Mesendoderm (in vitro differentiated cells): ENCODE data around the gene ZNF564.
"Not testable (repeated sequence)": the region's sequence is repeated elsewhere in the genome, so short reads cannot be mapped to it uniquely, and the experiment has no call there.

ENCODE experiments used
- DNase-seq: peaks from one replicate; pipeline ENCODE4 v3.0.0; 2013
- H2AK5ac ChIP-seq: 2 replicates; pipeline ENCODE4 v1.6.1; 2013; ENCODE audit warnings: low read length, inconsistent platforms
- H2BK120ac ChIP-seq: 2 replicates; pipeline ENCODE4 v1.6.1; 2013; ENCODE audit warnings: low read depth, mild to moderate bottlenecking, low read length, moderate library complexity, mixed read lengths
- H2BK15ac ChIP-seq: replicated peaks from 2 replicates; pipeline ENCODE4 v1.6.1; 2013; ENCODE audit warnings: low read depth, mild to moderate bottlenecking, moderate library complexity
- H2BK5ac ChIP-seq: 2 replicates; pipeline ENCODE4 v1.6.1; 2013; ENCODE audit warnings: low read length, inconsistent platforms
- H3K18ac ChIP-seq: 2 replicates; pipeline ENCODE4 v1.6.1; 2013; ENCODE audit warnings: mild to moderate bottlenecking, low read length, mixed read lengths
- H3K23ac ChIP-seq: one replicate; pipeline ENCODE4 v1.6.1; 2013; ENCODE audit warnings: low read length
- H3K27ac ChIP-seq: 2 replicates; pipeline ENCODE4 v1.5.1; 2013; ENCODE audit warnings: low read depth, mild to moderate bottlenecking, inconsistent platforms, low read length, moderate library complexity
- H3K27me3 ChIP-seq: 2 replicates; pipeline ENCODE4 v1.6.1; 2013; ENCODE audit warnings: low read length, control low read depth, mild to moderate bottlenecking, inconsistent platforms; ENCODE audit not compliant: insufficient read depth, poor library complexity
- H3K36me3 ChIP-seq: 2 replicates; pipeline ENCODE4 v1.6.1; 2013; ENCODE audit warnings: low read length, inconsistent platforms; ENCODE audit not compliant: control insufficient read depth, insufficient read depth
- H3K4ac ChIP-seq: one replicate; pipeline ENCODE4 v1.6.1; 2013; ENCODE audit warnings: low read depth, mild to moderate bottlenecking, low read length, moderate library complexity
- H3K4me1 ChIP-seq: 2 replicates; pipeline ENCODE4 v1.6.1; 2013; ENCODE audit warnings: low read depth, low read length, inconsistent platforms; ENCODE audit not compliant: control insufficient read depth
- H3K4me2 ChIP-seq: 2 replicates; pipeline ENCODE4 v1.6.1; 2013; ENCODE audit warnings: low read length
- H3K4me3 ChIP-seq: 2 replicates; pipeline ENCODE4 v1.5.1; 2013; ENCODE audit warnings: mild to moderate bottlenecking, low read length
- H3K56ac ChIP-seq: one replicate; pipeline ENCODE4 v1.6.1; 2013; ENCODE audit warnings: low read length
- H3K79me1 ChIP-seq: 2 replicates; pipeline ENCODE4 v1.6.1; 2013; ENCODE audit warnings: low read length, inconsistent platforms
- H3K79me2 ChIP-seq: 2 replicates; pipeline ENCODE4 v1.6.1; 2013; ENCODE audit warnings: mild to moderate bottlenecking, low read length; ENCODE audit not compliant: control insufficient read depth, insufficient read depth
- H3K9ac ChIP-seq: 2 replicates; pipeline ENCODE4 v1.6.1; 2013; ENCODE audit warnings: low read length, inconsistent platforms
- H4K5ac ChIP-seq: one replicate; pipeline ENCODE4 v1.6.1; 2013; ENCODE audit warnings: low read length
- H4K8ac ChIP-seq: one replicate; pipeline ENCODE4 v1.6.1; 2013; ENCODE audit warnings: low read depth, mild to moderate bottlenecking, control low read depth, low read length, moderate library complexity
- WGBS: extraction: QIAGEN DNeasy Blood & Tissue Kit; methylation state at CpG from one replicate; pipeline ENCODE4 v1.1.7; 2013; ENCODE audit warnings: low lambda C conversion rate, missing lambda C conversion rate; ENCODE audit not compliant: insufficient coverage; ENCODE audit errors: extremely low coverage; 5-methylcytosine and 5-hydroxymethylcytosine counted together

Gene ZNF564

DNA sequence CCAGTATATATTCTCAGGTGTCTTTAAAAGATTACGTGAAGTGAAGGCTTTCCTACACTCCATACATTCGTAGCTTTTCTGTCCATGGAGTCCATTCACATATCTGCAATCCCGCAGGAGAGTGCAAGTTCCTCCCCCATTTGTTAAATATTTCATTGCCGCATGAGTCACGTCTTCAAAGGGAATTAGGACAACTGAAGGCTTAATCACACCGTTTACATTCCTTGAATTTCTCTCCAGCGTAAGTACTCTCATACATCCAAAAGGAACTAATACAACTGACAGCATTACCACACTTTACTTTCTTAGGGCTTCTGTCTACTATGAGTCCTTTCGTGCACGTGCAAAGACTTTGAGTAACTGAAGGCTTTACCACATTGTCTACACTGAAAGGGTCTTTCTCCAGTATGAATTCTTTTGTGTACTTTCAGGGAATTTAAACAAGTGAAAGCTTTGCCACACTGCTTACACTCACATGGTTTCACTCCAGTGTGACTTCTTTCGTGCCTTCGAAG is 29.0 kb upstream of the ZNF564 start:
- no peak overlapping the region for H3K23ac ChIP-seq
- no peak overlapping the region for H4K8ac ChIP-seq
- H2BK120ac ChIP-seq: no peak overlapping the region
- H3K18ac ChIP-seq: no peak overlapping the region
- H3K79me2 ChIP-seq: no peaks in the 10 kb centered on the region
- DNase-seq: no peak
- no peak overlapping the region for H3K4me2 ChIP-seq
- H2BK5ac ChIP-seq: no peak overlapping the region
- no peak overlapping the region for H3K56ac ChIP-seq
- H3K9ac ChIP-seq: no peak overlapping the region
- peaks cover 5% of the 10 kb centered on the region for H3K36me3 ChIP-seq
- no peak overlapping the region for H3K4ac ChIP-seq
- WGBS: no CpG with 5 or more reads among the region's 11 CpGs
- H2AK5ac ChIP-seq: no peak overlapping the region
- no peaks in the 10 kb centered on the region for H3K27me3 ChIP-seq
- peak overlapping the region; percentile 29 for H3K4me3 ChIP-seq
- H3K27ac ChIP-seq: no peak overlapping the region
- H3K4me1 ChIP-seq: no peaks in the 10 kb centered on the region
- no peak overlapping the region for H2BK15ac ChIP-seq
- H4K5ac ChIP-seq: no peak overlapping the region
- no peaks in the 10 kb centered on the region for H3K79me1 ChIP-seq

- Histone ChIP-seq H3K23ac (no peak overlapping the region), H3K4me2 (no peak overlapping the region), H2BK5ac (no peak overlapping the region), H2AK5ac (no peak overlapping the region), H4K8ac (no peak overlapping the region), H3K56ac (no peak overlapping the region), H3K79me1 (no peaks in the 10 kb centered on the region), H3K4me1 (no peaks in the 10 kb centered on the region), H3K4me3 (no peak overlapping the region), H3K18ac (no peak overlapping the region), H3K36me3 (peaks cover 5% of the 10 kb centered on the region), H3K79me2 (no peaks in the 10 kb centered on the region), H4K5ac (no peak overlapping the region), H3K4ac (no peak overlapping the region), H3K27ac (no peak overlapping the region), H3K9ac (no peak overlapping the region), H3K27me3 (no peaks in the 10 kb centered on the region), H2BK120ac (no peak overlapping the region), H2BK15ac (no peak overlapping the region)
- DNase-seq: no peak
- WGBS: no CpG with 5 or more reads among the region's 10 CpGs
Measured at GRCh38 chr19:12578641-12579040, 27.4 kb upstream of the ZNF564 start.

- H4K8ac ChIP-seq: no peak overlapping the region
- H3K36me3 ChIP-seq: no peaks in the 10 kb centered on the region
- no peaks in the 10 kb centered on the region for H3K79me1 ChIP-seq
- no CpG with 5 or more reads among the region's 7 CpGs for WGBS
- no peak overlapping the region for H3K18ac ChIP-seq
- H3K4me3 ChIP-seq: no peak overlapping the region
- H3K4me2 ChIP-seq: no peak overlapping the region
- no peaks in the 10 kb centered on the region for H3K79me2 ChIP-seq
- H3K23ac ChIP-seq: no peak overlapping the region
- H3K4me1 ChIP-seq: no peaks in the 10 kb centered on the region
- no peak overlapping the region for H2BK15ac ChIP-seq
- no peak overlapping the region for H3K4ac ChIP-seq
- H4K5ac ChIP-seq: no peak overlapping the region
- no peak overlapping the region for H3K56ac ChIP-seq
- H2BK5ac ChIP-seq: no peak overlapping the region
- H3K27me3 ChIP-seq: no peaks in the 10 kb centered on the region
- no peak overlapping the region for H2AK5ac ChIP-seq
- no peak for DNase-seq
- H3K27ac ChIP-seq: no peak overlapping the region
- no peak overlapping the region for H3K9ac ChIP-seq
- H2BK120ac ChIP-seq: no peak overlapping the region
Measured at GRCh38 chr19:12574036-12574435, 22.8 kb upstream of the ZNF564 start.

- no peaks in the 10 kb centered on the region for H3K4me1 ChIP-seq
- H3K56ac ChIP-seq: no peak overlapping the region
- no peak overlapping the region for H3K9ac ChIP-seq
- no peak for DNase-seq
- no peak overlapping the region for H3K27ac ChIP-seq
- H2BK15ac ChIP-seq: no peak overlapping the region
- no peaks in the 10 kb centered on the region for H3K36me3 ChIP-seq
- H3K4me3 ChIP-seq: no peak overlapping the region
- H3K4me2 ChIP-seq: no peak overlapping the region
- H4K5ac ChIP-seq: no peak overlapping the region
- no peaks in the 10 kb centered on the region for H3K79me2 ChIP-seq
- no peak overlapping the region for H2BK5ac ChIP-seq
- no peaks in the 10 kb centered on the region for H3K27me3 ChIP-seq
- no peak overlapping the region for H2BK120ac ChIP-seq
- H2AK5ac ChIP-seq: no peak overlapping the region
- WGBS: no CpG with 5 or more reads among the region's 4 CpGs
- no peak overlapping the region for H3K18ac ChIP-seq
- no peak overlapping the region for H3K23ac ChIP-seq
- no peak overlapping the region for H3K4ac ChIP-seq
- H4K8ac ChIP-seq: no peak overlapping the region
- no peaks in the 10 kb centered on the region for H3K79me1 ChIP-seq
Measured at GRCh38 chr19:12567951-12568350, 16.7 kb upstream of the ZNF564 start.

DNA sequence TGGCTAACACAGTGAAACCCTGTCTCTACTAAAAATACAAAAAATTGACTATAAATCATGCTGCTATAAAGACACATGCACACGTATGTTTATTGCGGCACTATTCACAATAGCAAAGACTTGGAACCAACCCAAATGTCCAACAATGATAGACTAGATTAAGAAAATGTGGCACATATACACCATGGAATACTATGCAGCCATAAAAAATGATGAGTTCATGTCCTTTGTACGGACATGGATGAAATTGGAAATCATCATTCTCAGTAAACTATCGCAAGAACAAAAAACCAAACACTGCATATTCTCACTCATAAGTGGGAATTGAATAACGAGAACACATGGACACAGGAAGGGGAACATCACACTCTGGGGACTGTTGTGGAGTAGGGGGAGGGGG is 15.1 kb upstream of the ZNF564 start:
- not testable (repeated sequence) for H2BK120ac ChIP-seq, H3K79me1 ChIP-seq, H3K23ac ChIP-seq, H3K27ac ChIP-seq, H2BK5ac ChIP-seq, H4K8ac ChIP-seq, H3K4ac ChIP-seq, H3K4me2 ChIP-seq, H3K4me1 ChIP-seq, H2AK5ac ChIP-seq, H3K56ac ChIP-seq, H3K18ac ChIP-seq, H3K4me3 ChIP-seq, H3K27me3 ChIP-seq, H2BK15ac ChIP-seq, DNase-seq, H4K5ac ChIP-seq, H3K79me2 ChIP-seq, H3K9ac ChIP-seq, H3K36me3 ChIP-seq
- WGBS: no CpG with 5 or more reads among the region's 5 CpGs

GRCh38 chr19:12564016-12564664 is 12.9 kb upstream of the ZNF564 start:
- Histone ChIP-seq H3K27ac (no peak overlapping the region), H3K36me3 (no peaks in the 10 kb centered on the region), H3K4me1 (no peaks in the 10 kb centered on the region), H3K4me3 (no peak overlapping the region), H3K18ac (no peak overlapping the region), H3K9ac (no peak overlapping the region), H3K23ac (no peak overlapping the region), H3K27me3 (no peaks in the 10 kb centered on the region), H3K79me2 (no peaks in the 10 kb centered on the region), H2AK5ac (no peak overlapping the region), H3K4ac (no peak overlapping the region), H3K79me1 (no peaks in the 10 kb centered on the region), H2BK5ac (no peak overlapping the region), H3K56ac (no peak overlapping the region), H4K8ac (no peak overlapping the region), H2BK15ac (no peak overlapping the region), H2BK120ac (no peak overlapping the region), H3K4me2 (no peak overlapping the region), H4K5ac (no peak overlapping the region)
- peak; percentile 86 for DNase-seq
- WGBS: no CpG with 5 or more reads among the region's 19 CpGs
